Astrocyte (in vitro differentiated cells and primary cell): ENCODE measurements around the gene AVEN.

Source experiments
- CTCF ChIP-seq: IDR thresholded peaks from 2 replicates; pipeline ENCODE4 v1.5.1; 2011; ENCODE audit warnings: low read depth, mild to moderate bottlenecking, inconsistent platforms, low read length, moderate library complexity; ENCODE audit not compliant: insufficient read depth
- EZH2 ChIP-seq: IDR thresholded peaks from 2 replicates; pipeline ENCODE4 v1.6.1; 2012; ENCODE audit warnings: mild to moderate bottlenecking, low read length, inconsistent platforms; ENCODE audit not compliant: insufficient read depth

GRCh38 chr15:33848011-33848410 lies 191.0 kb downstream of the AVEN start:
- TF ChIP-seq CTCF (no peak), EZH2 (no peak)
